Fibroblast of gingiva (primary cell): Measurements from ENCODE around the gene CMPK2.

Experiments
- DNase-seq: peaks from one replicate; pipeline ENCODE4 v3.0.0-alpha.2; 2011; ENCODE audit warnings: low read depth

The CMPK2 gene

GRCh38 chr2:6810961-6811360 is 54.7 kb downstream of the CMPK2 start:
- no peak for DNase-seq

GRCh38 chr2:6808426-6808825 is 57.3 kb downstream of the CMPK2 start:
- no peak for DNase-seq

GRCh38 chr2:6806604-6807003 is 59.1 kb downstream of the CMPK2 start:
- DNase-seq: no peak

- no peak for DNase-seq
These were observed 65.2 kb downstream of the CMPK2 start for GRCh38 chr2:6800553-6800952.
